Peyer's patch (tissue), 4 donors: Measurements from ENCODE around the gene VIM. TPM values are rescaled to one million over a fixed set of nuclear protein-coding genes. Genes with fewer than 3 reads are reported as not detected.

Source experiments
- DNase-seq, 3 donors: peaks; one replicate each; pipeline ENCODE4 v3.0.0-alpha.2; 2017 to 2019
- H3K27ac ChIP-seq, 4 donors: fragments of 200-600 bp; sonication (generic); one replicate each; pipeline ENCODE4 v1.5.1; 2016 to 2019
- H3K27me3 ChIP-seq, 2 donors: fragments of 200-600 bp; sonication (generic); one replicate each; pipeline ENCODE4 v1.5.1; 2019
- H3K36me3 ChIP-seq, 3 donors: fragments of 200-600 bp; sonication (generic); one replicate each; pipeline ENCODE4 v1.5.1; 2016 to 2019
- H3K4me1 ChIP-seq, 4 donors: fragments of 200-600 bp; sonication (generic); one replicate each; pipeline ENCODE4 v1.5.1; 2016 to 2019
- H3K4me3 ChIP-seq, 4 donors: fragments of 200-600 bp; sonication (generic); 1 replicate in 3 of 4; 2 replicates in 1 of 4; pipeline ENCODE4 v1.5.1; 2016 to 2019; ENCODE audit warnings: mild to moderate bottlenecking in 1 of 4
- H3K9me3 ChIP-seq, 4 donors: fragments of 200-600 bp; sonication (generic); one replicate each; pipeline ENCODE4 v1.5.1; 2016 to 2019; ENCODE audit warnings: mild to moderate bottlenecking in 1 of 4
- POLR2A ChIP-seq, 2 donors: fragments of 450-650 bp; IDR thresholded peaks; one replicate each; pipeline ENCODE4 v1.5.1; 2017; ENCODE audit warnings: antibody characterized with exemption in 2 of 2, mild to moderate bottlenecking in 2 of 2, moderate library complexity in 2 of 2
- total RNA-seq, 4 donors: library from RNA; depleted of rRNA; stranded (reverse); fragments of >200 nt; gene quantifications; one replicate each; pipeline ENCODE4 v1.1.0, GENCODE V29; 2016
- TF ChIP-seq, protein P1 (sequence below), 6 experiments: fragments of 450-650 bp in 4 of 6; fragments of 200-600 bp in 2 of 6; sonication (generic) in 1 of 6; IDR thresholded peaks; one replicate each; pipeline ENCODE4 v1.5.1; 2017 to 2019; ENCODE audit warnings: antibody characterized with exemption in 6 of 6, mild to moderate bottlenecking in 3 of 6, moderate library complexity in 1 of 6

Gene VIM
- total RNA-seq, 4 donors from 2014 or later = 139 to 914 (median 434) TPM

DNA sequence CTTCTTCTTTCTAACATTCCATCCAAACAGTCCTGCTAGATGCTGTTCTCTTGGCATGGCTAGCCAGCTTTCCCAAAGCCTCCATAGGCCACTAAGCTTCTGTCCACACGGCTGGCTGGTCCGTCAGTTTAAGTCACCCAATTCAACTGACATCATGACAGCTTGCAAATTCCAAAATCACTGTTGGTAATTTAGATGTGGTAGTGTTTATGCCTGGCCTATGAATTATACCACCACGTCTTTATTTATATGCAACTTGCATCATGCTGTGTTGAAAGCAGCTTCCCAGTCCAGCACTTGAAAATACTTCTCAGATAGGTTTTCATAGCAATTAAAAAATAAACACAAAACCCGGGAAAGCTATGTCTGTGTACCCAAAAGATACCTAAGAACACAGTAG lies 2.2 kb upstream of the VIM start:
- Histone ChIP-seq H3K36me3 (no peaks in the 10 kb centered on the region), H3K4me3 (no peak overlapping the region), H3K9me3 (no peaks in the 10 kb centered on the region), H3K4me1 (peaks cover 0 to 18% (median 7%) of the 10 kb centered on the region in 4 donors), H3K27me3 (peaks cover 0 to 4% of the 10 kb centered on the region in 2 donors), H3K27ac (no peak overlapping the region)
- no peak for DNase-seq
- TF ChIP-seq, protein P1, sequence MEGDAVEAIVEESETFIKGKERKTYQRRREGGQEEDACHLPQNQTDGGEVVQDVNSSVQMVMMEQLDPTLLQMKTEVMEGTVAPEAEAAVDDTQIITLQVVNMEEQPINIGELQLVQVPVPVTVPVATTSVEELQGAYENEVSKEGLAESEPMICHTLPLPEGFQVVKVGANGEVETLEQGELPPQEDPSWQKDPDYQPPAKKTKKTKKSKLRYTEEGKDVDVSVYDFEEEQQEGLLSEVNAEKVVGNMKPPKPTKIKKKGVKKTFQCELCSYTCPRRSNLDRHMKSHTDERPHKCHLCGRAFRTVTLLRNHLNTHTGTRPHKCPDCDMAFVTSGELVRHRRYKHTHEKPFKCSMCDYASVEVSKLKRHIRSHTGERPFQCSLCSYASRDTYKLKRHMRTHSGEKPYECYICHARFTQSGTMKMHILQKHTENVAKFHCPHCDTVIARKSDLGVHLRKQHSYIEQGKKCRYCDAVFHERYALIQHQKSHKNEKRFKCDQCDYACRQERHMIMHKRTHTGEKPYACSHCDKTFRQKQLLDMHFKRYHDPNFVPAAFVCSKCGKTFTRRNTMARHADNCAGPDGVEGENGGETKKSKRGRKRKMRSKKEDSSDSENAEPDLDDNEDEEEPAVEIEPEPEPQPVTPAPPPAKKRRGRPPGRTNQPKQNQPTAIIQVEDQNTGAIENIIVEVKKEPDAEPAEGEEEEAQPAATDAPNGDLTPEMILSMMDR (IDR thresholded peaks at IDR 0.05) = no peak
- no peak for TF ChIP-seq POLR2A (IDR thresholded peaks at IDR 0.05)

DNA sequence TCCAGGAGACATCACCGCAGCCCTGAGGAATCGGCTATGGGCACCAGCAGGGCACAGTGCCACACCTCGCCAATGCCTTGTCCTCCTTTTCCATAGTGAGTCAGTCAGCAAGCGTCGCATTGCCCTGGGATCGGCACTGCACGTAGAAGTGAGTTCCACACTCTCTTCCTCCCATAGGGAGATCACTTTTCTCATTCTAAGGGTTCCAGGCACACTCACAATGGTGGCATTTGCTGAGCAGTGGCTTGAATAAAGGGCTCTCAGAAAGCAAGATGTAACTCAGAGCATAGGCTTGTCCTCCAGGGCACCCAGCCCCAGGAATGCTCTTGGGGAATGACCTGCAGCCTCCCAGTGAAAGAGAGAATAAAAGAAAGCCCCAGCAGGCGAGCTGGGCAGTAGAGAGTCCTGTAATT lies 1.1 kb upstream of the VIM start:
- Histone ChIP-seq H3K4me1 (peaks cover 0 to 19% (median 12%) of the 10 kb centered on the region in 4 donors), H3K27me3 (peaks cover 0 to 4% of the 10 kb centered on the region in 2 donors), H3K36me3 (no peaks in the 10 kb centered on the region), H3K4me3 (peak overlapping the region in 3 of 4 donors; percentile 59 to 89 (median 67)), H3K9me3 (no peaks in the 10 kb centered on the region), H3K27ac (peak overlapping the region; percentile 95 to 99 (median 98))
- no peak for TF ChIP-seq POLR2A (IDR thresholded peaks at IDR 0.05)
- TF ChIP-seq, protein P1 (IDR thresholded peaks at IDR 0.05) = no peak
- DNase-seq = no peak

GRCh38 chr10:17227367-17228090 lies 512 bp upstream of the VIM start:
- Histone ChIP-seq H3K27ac (peak overlapping the region; percentile 95 to 99 (median 98)), H3K9me3 (no peaks in the 10 kb centered on the region), H3K4me3 (peak overlapping the region; percentile 59 to 97 (median 78)), H3K36me3 (peaks cover 0 to 2% (median 0%) of the 10 kb centered on the region in 3 donors), H3K4me1 (peaks cover 0 to 20% (median 12%) of the 10 kb centered on the region in 4 donors), H3K27me3 (peaks cover 0 to 4% of the 10 kb centered on the region in 2 donors)
- DNase-seq = no peak
- no peak for TF ChIP-seq POLR2A (IDR thresholded peaks at IDR 0.05)
- TF ChIP-seq, protein P1 (IDR thresholded peaks at IDR 0.05) = peak; percentile 37 to 83 (median 56)

- peaks cover 0 to 4% of the 10 kb centered on the region in 2 donors for H3K27me3 ChIP-seq
- H3K4me3 ChIP-seq = peak overlapping the region; percentile 59 to 97 (median 78)
- peak; percentile 78 to 93 (median 85) for DNase-seq
- peaks cover 0 to 18% (median 0%) of the 10 kb centered on the region in 3 donors for H3K36me3 ChIP-seq
- peaks cover 0 to 35% (median 12%) of the 10 kb centered on the region in 4 donors for H3K4me1 ChIP-seq
- peak overlapping the region; percentile 95 to 99 (median 98) for H3K27ac ChIP-seq
- peak; percentile 56 to 70 for TF ChIP-seq POLR2A (IDR thresholded peaks at IDR 0.05)
- TF ChIP-seq, protein P1 (IDR thresholded peaks at IDR 0.05) = no peak
- H3K9me3 ChIP-seq = no peaks in the 10 kb centered on the region
Observed at GRCh38 chr10:17229016-17229716, 1.1 kb downstream of the VIM start.

GRCh38 chr10:17229717-17229966 lies 1.6 kb downstream of the VIM start:
- Histone ChIP-seq H3K27ac (peak overlapping the region; percentile 95 to 99 (median 98)), H3K4me1 (peaks cover 0 to 40% (median 12%) of the 10 kb centered on the region in 4 donors), H3K36me3 (peaks cover 0 to 23% (median 0%) of the 10 kb centered on the region in 3 donors), H3K4me3 (peak overlapping the region; percentile 59 to 97 (median 78)), H3K9me3 (no peaks in the 10 kb centered on the region), H3K27me3 (peaks cover 0 to 4% of the 10 kb centered on the region in 2 donors)
- TF ChIP-seq POLR2A (IDR thresholded peaks at IDR 0.05) = no peak
- TF ChIP-seq, protein P1 (IDR thresholded peaks at IDR 0.05) = no peak
- DNase-seq = peak in 1 of 3 donors; percentile 74
